CD1c-positive myeloid dendritic cell (primary cell): ENCODE measurements around the gene MACF1.
"Not testable (repeated sequence)": the region's sequence is repeated elsewhere in the genome, so short reads cannot be mapped to it uniquely, and the experiment has no call there.

ENCODE experiments used
- DNase-seq: peaks from one replicate; pipeline ENCODE4 v3.0.0-alpha.2; 2016; ENCODE audit errors: extremely low spot score

MACF1 gene

GRCh38 chr1:39177706-39178105 is 26.8 kb upstream of the MACF1 start:
- no peak for DNase-seq

GRCh38 chr1:39178541-39179431 is 25.7 kb upstream of the MACF1 start:
- DNase-seq: no peak

GRCh38 chr1:39181311-39181710 is 23.2 kb upstream of the MACF1 start:
- DNase-seq: no peak

GRCh38 chr1:39182804-39183203 is 21.7 kb upstream of the MACF1 start:
- no peak for DNase-seq

- peak; percentile 79 for DNase-seq
Observed at GRCh38 chr1:39183503-39184353, 20.8 kb upstream of the MACF1 start.

GRCh38 chr1:39184354-39184818 is 20.1 kb upstream of the MACF1 start:
- DNase-seq: no peak

GRCh38 chr1:39187275-39188046 is 17.0 kb upstream of the MACF1 start:
- no peak for DNase-seq

- no peak for DNase-seq
Observed at GRCh38 chr1:39189592-39190041, 14.9 kb upstream of the MACF1 start.

- no peak for DNase-seq
Observed at GRCh38 chr1:39190096-39190495, 14.4 kb upstream of the MACF1 start.

GRCh38 chr1:39194398-39195051 is 10.0 kb upstream of the MACF1 start:
- no peak for DNase-seq

- peak; percentile 9 for DNase-seq
Observed at GRCh38 chr1:39195166-39196111, 9.1 kb upstream of the MACF1 start.

- DNase-seq: peak; percentile 63
Observed at GRCh38 chr1:39196244-39197215, 8.0 kb upstream of the MACF1 start.

GRCh38 chr1:39199593-39199992 is 4.9 kb upstream of the MACF1 start:
- no peak for DNase-seq

GRCh38 chr1:39205102-39205780 is 746 bp downstream of the MACF1 start:
- peak; percentile 77 for DNase-seq

- DNase-seq: no peak
Observed at GRCh38 chr1:39205781-39206464, 1.4 kb downstream of the MACF1 start.

GRCh38 chr1:39208360-39208759 is 3.9 kb downstream of the MACF1 start:
- DNase-seq: not testable (repeated sequence)

- no peak for DNase-seq
Observed at GRCh38 chr1:39210649-39211048, 6.2 kb downstream of the MACF1 start.

GRCh38 chr1:39212499-39212898 is 8.0 kb downstream of the MACF1 start:
- DNase-seq: no peak
